Memory B cell (primary cell): ENCODE measurements around the gene PTPRN2.
"Not testable (repeated sequence)": the region's sequence is repeated elsewhere in the genome, so short reads cannot be mapped to it uniquely, and the experiment has no call there.

ENCODE experiments used
- ATAC-seq: fragments of 150-1000 bp; cut with Tn5 transposase; 2 replicates; pipeline ENCODE4 v1.10.0; 2021; ENCODE audit warnings: low read depth, mild to moderate bottlenecking, moderate library complexity
- DNase-seq, 2 donors: peaks; one replicate each; pipeline ENCODE4 v3.0.0; 2022; ENCODE audit warnings: low spot score in 2 of 2
- H3K27ac Mint-ChIP-seq: one replicate; pipeline ENCODE4 v1.8.0; 2022; ENCODE audit warnings: mild to moderate bottlenecking, moderate library complexity, mixed read lengths
- H3K27me3 Mint-ChIP-seq: one replicate; pipeline ENCODE4 v1.8.0; 2022; ENCODE audit warnings: mixed read lengths
- H3K36me3 Mint-ChIP-seq: one replicate; pipeline ENCODE4 v1.8.0; 2022; ENCODE audit warnings: mild to moderate bottlenecking, mixed read lengths
- H3K4me1 Mint-ChIP-seq: one replicate; pipeline ENCODE4 v1.8.0; 2022; ENCODE audit warnings: mixed read lengths
- H3K4me3 Mint-ChIP-seq: one replicate; pipeline ENCODE4 v1.8.0; 2022; ENCODE audit warnings: mild to moderate bottlenecking, moderate library complexity, mixed read lengths
- H3K9me3 Mint-ChIP-seq: one replicate; pipeline ENCODE4 v1.8.0; 2022; ENCODE audit warnings: mixed read lengths

Gene PTPRN2

DNA sequence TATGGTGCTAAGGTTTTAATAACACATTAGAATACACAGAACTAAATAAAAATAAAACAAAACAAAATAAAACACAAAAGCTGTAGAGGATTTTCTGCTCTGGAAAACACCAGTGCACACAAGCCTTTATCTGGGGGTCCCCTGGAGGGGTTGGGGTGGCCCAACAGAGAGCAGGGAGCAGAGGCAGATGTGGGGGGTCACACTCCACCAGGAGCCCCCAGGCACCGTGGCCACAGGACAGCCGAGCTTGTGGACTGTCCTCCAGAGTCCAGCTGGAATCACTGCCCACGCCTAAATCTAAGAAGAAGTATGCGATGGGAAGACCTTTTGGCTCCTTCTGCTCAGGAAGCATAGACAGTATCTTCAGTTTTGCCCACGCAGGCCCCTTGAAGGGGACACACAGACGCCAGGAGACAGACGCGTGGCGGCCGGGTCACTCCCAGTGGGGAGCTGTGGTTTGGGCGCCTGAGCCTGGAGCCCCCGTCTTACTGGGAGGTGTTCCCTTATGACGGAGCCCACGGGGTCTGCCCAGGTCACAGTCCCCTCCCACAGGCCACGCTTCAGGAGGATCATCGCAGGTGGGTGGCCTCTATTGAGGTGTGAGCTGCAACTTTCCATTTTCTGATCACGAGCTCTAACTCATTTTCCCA lies 595.0 kb downstream of the PTPRN2 start:
- no peaks in the 10 kb centered on the region for H3K9me3 Mint-ChIP-seq
- no peak overlapping the region for H3K4me3 Mint-ChIP-seq
- no peaks in the 10 kb centered on the region for H3K4me1 Mint-ChIP-seq
- H3K27me3 Mint-ChIP-seq, result no peaks in the 10 kb centered on the region
- H3K27ac Mint-ChIP-seq, result no peak overlapping the region
- DNase-seq (no peak), ATAC-seq (no peak)
- no peaks in the 10 kb centered on the region for H3K36me3 Mint-ChIP-seq

DNA sequence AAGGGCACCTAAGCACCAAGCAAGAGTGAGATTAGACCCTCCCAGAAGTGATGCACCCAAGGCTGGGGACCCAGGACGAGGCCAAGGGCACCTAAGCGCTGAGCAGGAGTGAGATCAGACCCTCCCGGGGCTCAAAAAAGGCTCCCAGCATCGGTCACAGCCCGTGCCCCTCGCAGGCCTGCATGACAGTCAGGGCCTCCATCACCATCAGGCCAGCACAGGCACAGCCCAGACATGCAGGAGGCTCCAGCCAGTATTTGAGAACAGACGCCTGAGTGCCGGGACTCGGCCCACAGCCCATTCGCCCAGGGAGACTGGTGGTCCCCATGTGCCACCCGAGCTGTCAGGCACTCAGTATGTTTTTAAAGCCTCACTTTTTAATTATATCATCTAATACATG lies 595.9 kb downstream of the PTPRN2 start:
- DNase-seq, result no peak
- Mint-ChIP-seq H3K27ac (no peak overlapping the region), H3K36me3 (no peaks in the 10 kb centered on the region), H3K9me3 (no peaks in the 10 kb centered on the region), H3K4me1 (no peaks in the 10 kb centered on the region), H3K4me3 (no peak overlapping the region), H3K27me3 (no peaks in the 10 kb centered on the region)
- ATAC-seq, result no peak

- no peaks in the 10 kb centered on the region for H3K36me3 Mint-ChIP-seq
- no peaks in the 10 kb centered on the region for H3K27me3 Mint-ChIP-seq
- no peak overlapping the region for H3K4me3 Mint-ChIP-seq
- H3K9me3 Mint-ChIP-seq, result no peaks in the 10 kb centered on the region
- no peak overlapping the region for H3K27ac Mint-ChIP-seq
- ATAC-seq (no peak), DNase-seq (no peak)
- no peaks in the 10 kb centered on the region for H3K4me1 Mint-ChIP-seq
Measured at GRCh38 chr7:157991351-157991750, 596.3 kb downstream of the PTPRN2 start.

DNA sequence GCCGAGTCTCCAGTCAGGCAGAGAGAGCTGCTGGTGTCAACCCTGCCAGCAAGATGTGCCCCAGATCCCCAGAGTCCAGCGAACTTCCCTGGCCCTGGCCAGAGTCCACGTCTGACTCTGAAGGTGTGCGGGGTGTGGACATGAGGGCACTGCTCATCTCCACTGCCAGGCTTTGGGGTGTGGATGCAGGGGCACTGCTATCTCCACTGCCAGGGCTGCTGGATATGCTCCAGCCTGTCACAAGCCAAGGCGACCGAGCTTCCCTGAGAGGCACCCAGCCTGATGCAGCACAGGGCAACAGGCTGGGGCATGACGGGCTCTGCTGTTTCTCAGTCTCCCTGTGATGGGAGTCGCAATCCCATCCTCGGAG lies 596.8 kb downstream of the PTPRN2 start:
- Mint-ChIP-seq H3K9me3 (no peaks in the 10 kb centered on the region), H3K27me3 (no peaks in the 10 kb centered on the region), H3K27ac (no peak overlapping the region), H3K4me1 (no peaks in the 10 kb centered on the region), H3K36me3 (no peaks in the 10 kb centered on the region), H3K4me3 (no peak overlapping the region)
- no peak for ATAC-seq
- no peak for DNase-seq

- Mint-ChIP-seq H3K36me3 (no peaks in the 10 kb centered on the region), H3K4me3 (no peak overlapping the region), H3K27me3 (no peaks in the 10 kb centered on the region), H3K9me3 (no peaks in the 10 kb centered on the region), H3K27ac (no peak overlapping the region), H3K4me1 (no peaks in the 10 kb centered on the region)
- DNase-seq (no peak), ATAC-seq (no peak)
Measured at GRCh38 chr7:157990226-157990880, 597.3 kb downstream of the PTPRN2 start.

DNA sequence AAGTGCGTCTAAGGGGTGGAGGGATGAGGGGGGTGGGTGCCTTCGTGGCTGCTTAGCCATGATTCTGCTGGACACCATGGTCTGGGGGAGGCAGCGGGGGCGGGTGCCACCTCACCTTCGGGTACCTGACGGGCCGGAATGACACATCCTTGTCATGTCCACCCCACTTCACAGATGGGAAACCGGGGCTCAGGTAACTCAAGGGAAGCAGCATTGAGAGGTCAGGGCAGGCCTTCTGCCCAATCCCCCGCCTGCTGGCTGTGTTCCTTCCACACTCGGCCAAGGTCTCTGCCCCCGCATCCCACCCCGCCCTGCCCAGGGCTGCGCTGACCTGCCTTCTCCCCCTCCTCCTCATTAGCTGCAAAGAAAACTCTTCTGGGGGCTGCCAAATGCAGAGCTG lies 598.0 kb downstream of the PTPRN2 start:
- ATAC-seq (no peak), DNase-seq (no peak)
- H3K27ac Mint-ChIP-seq, result no peak overlapping the region
- H3K4me3 Mint-ChIP-seq, result no peak overlapping the region
- H3K27me3 Mint-ChIP-seq, result no peaks in the 10 kb centered on the region
- H3K36me3 Mint-ChIP-seq, result no peaks in the 10 kb centered on the region
- peaks cover 2% of the 10 kb centered on the region for H3K4me1 Mint-ChIP-seq
- peaks cover 3% of the 10 kb centered on the region for H3K9me3 Mint-ChIP-seq

DNA sequence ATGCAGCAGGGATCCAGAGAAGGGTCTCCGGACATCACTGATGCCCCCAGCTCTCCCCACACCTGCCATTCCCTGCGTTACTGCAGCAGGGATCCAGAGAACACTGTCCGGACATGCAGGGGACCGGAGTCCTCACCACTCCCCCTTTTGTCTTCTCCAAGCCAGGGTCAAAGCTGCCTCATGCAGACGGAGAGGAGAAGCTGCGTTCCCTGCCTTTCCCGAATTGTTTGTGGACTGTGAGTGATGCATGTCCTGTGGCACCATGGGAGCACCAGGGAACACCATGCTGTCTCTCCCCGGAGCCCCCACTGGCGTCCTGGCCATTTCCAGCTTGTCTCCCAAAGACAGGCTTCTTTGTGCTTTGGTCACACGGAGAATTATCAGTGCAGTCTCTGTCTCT lies 599.7 kb downstream of the PTPRN2 start:
- peaks cover 4% of the 10 kb centered on the region for H3K9me3 Mint-ChIP-seq
- H3K36me3 Mint-ChIP-seq, result no peaks in the 10 kb centered on the region
- no peak overlapping the region for H3K27ac Mint-ChIP-seq
- no peak overlapping the region for H3K4me3 Mint-ChIP-seq
- ATAC-seq (no peak), DNase-seq (no peak)
- peaks cover 2% of the 10 kb centered on the region for H3K4me1 Mint-ChIP-seq
- H3K27me3 Mint-ChIP-seq, result no peaks in the 10 kb centered on the region

DNA sequence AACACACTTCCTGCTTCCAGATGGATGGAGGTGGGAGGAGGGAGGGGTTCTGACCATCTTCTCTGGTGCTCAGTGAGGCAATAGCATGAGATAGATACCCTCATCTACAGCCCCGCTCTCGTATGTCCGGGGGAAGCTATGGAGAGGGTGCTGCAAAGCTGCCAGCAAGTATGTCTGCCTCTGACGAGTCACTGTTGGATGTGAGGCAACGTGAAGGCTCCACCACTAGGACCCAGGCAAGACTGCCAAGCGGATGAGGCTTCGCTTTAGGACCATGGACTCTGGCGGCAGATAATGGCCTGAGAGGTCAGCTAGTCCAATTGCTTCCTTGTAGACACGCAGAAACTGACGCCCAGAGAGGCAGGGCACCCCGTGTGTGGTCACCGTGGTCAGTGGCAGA lies 601.6 kb downstream of the PTPRN2 start:
- no peak overlapping the region for H3K4me3 Mint-ChIP-seq
- DNase-seq (no peak), ATAC-seq (no peak)
- no peaks in the 10 kb centered on the region for H3K27me3 Mint-ChIP-seq
- H3K9me3 Mint-ChIP-seq, result peaks cover 4% of the 10 kb centered on the region
- peaks cover 2% of the 10 kb centered on the region for H3K4me1 Mint-ChIP-seq
- H3K36me3 Mint-ChIP-seq, result no peaks in the 10 kb centered on the region
- no peak overlapping the region for H3K27ac Mint-ChIP-seq

DNA sequence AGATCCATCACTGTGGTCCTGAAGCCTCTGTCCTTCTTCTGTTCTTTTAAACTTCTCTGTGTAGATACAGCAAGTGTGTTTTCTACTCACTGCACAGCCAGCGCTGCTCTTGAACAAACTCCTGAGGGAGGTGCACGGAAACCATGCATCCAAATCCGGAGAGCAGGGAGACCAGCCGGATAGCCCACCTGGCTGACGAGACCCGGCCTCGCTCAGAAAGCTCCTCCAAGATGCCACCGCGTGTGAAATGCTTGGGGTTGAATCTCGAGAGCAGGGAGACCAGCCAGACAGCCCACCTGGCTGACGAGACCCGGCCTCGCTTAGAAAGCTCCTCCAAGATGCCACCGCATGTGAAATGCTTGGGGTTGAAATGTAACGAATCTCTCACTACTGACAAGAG lies 602.0 kb downstream of the PTPRN2 start:
- Mint-ChIP-seq H3K27ac (no peak overlapping the region), H3K9me3 (peaks cover 4% of the 10 kb centered on the region), H3K4me3 (no peak overlapping the region), H3K36me3 (no peaks in the 10 kb centered on the region), H3K27me3 (no peaks in the 10 kb centered on the region), H3K4me1 (peaks cover 2% of the 10 kb centered on the region)
- no peak for ATAC-seq
- no peak for DNase-seq

- ATAC-seq (no peak), DNase-seq (no peak)
- Mint-ChIP-seq H3K4me1 (peaks cover 2% of the 10 kb centered on the region), H3K36me3 (no peaks in the 10 kb centered on the region), H3K9me3 (peaks cover 4% of the 10 kb centered on the region), H3K27me3 (no peaks in the 10 kb centered on the region), H3K4me3 (no peak overlapping the region), H3K27ac (no peak overlapping the region)
Measured at GRCh38 chr7:157984423-157985163, 603.0 kb downstream of the PTPRN2 start.

DNA sequence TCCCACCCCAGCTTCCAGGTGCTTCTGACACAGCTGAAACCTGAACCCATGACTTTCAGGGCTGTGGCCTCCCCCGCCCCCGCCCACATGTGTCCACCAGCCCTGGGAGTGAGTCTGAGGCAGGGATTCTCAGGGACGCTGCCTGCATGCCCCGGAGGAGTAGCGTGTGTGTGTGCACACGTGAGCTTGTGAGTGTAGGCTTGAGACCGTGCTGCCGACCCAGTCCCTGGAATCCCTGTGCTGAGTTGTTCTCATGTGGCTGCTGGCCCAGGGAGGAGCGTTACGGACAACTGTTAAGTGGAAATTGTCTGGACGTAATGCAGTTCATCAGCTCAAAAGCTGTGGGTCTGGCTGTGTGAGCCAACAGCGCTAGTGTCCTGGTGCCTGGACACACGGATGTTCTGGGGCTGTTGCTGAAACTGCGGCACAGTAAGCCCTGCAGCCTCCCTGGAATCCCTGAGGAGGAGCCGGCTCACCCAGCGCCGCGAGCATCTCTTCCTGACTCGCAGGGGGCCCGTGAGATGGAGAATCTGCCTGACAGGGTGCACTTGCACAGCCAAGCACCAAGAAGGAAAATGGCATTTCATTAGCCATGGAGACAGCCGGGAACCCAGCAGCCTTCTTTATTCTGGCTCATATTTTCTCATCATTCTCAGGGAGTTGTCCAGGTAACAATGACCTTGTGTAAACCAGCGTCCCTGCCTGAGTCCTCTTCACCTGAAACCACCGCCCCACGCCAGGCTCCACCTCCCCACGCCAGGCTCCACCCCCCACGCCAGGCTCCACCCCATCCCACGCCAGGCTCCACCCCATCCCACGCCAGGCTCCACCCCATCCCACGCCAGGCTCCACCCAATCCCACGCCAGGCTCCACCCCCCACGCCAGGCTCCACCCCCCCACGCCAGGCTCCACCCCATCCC lies 603.9 kb downstream of the PTPRN2 start:
- Mint-ChIP-seq H3K4me3 (no peak overlapping the region), H3K27me3 (no peaks in the 10 kb centered on the region), H3K9me3 (peaks cover 4% of the 10 kb centered on the region)

GRCh38 chr7:157981778-157982177 lies 605.8 kb downstream of the PTPRN2 start:
- Mint-ChIP-seq H3K4me1 (peaks cover 2% of the 10 kb centered on the region), H3K36me3 (no peaks in the 10 kb centered on the region), H3K4me3 (no peak overlapping the region), H3K27ac (no peak overlapping the region), H3K27me3 (no peaks in the 10 kb centered on the region), H3K9me3 (peaks cover 4% of the 10 kb centered on the region)
- ATAC-seq (no peak), DNase-seq (no peak)

More for the DNA sequence above, 603.9 kb downstream of the PTPRN2 start:
- Mint-ChIP-seq H3K27ac (no peak overlapping the region), H3K36me3 (no peaks in the 10 kb centered on the region), H3K4me1 (peaks cover 2% of the 10 kb centered on the region)
- ATAC-seq, result no peak
- DNase-seq, result no peak

DNA sequence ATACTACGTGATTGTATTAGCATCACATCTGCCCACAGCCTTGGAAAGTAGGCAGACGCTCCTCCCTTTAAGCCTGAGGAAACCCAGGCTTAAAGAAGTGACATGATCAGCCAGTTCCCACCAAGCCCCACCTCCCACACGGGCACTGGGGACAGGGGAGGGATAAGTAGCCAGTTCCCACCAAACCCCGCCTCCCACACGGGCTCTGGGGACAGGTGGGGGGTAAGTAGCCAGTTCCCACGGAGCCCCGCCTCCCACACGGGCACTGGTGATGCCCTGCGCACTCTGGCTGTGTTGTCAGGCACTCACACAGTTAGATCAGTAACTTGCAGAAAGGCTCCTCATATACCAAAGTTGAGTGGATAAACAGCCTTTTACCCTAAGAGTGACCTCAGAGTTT lies 606.8 kb downstream of the PTPRN2 start:
- Mint-ChIP-seq H3K27ac (no peak overlapping the region), H3K27me3 (no peaks in the 10 kb centered on the region), H3K4me1 (peaks cover 2% of the 10 kb centered on the region), H3K4me3 (no peak overlapping the region), H3K9me3 (peaks cover 4% of the 10 kb centered on the region), H3K36me3 (no peaks in the 10 kb centered on the region)
- ATAC-seq, result no peak
- DNase-seq, result no peak

GRCh38 chr7:157980341-157980731 lies 607.3 kb downstream of the PTPRN2 start:
- H3K9me3 Mint-ChIP-seq, H3K27ac Mint-ChIP-seq, H3K4me3 Mint-ChIP-seq, H3K36me3 Mint-ChIP-seq, H3K27me3 Mint-ChIP-seq, ATAC-seq, DNase-seq, H3K4me1 Mint-ChIP-seq: not testable (repeated sequence)
